Esophagus squamous epithelium (tissue), 5 donors: ENCODE data around the gene CTNS. TPM values are rescaled to one million over a fixed set of nuclear protein-coding genes. Genes with fewer than 3 reads are reported as not detected.

ENCODE experiments used
- DNase-seq: peaks from one replicate; lab custom pipeline; 2025; lab: John Stamatoyannopoulos, UW
- H3K27ac ChIP-seq, 4 donors: fragments of 200-600 bp; sonication (generic); one replicate each; pipeline ENCODE4 v1.5.1; 2016 to 2019; ENCODE audit warnings: mild to moderate bottlenecking in 1 of 4
- H3K27me3 ChIP-seq, 4 donors: fragments of 200-600 bp; sonication (generic); 1 replicate in 3 of 4; 2 replicates in 1 of 4; pipeline versions ENCODE4 v1.5.1 to v1.6.0; 2017 to 2021; ENCODE audit warnings: antibody characterized with exemption in 1 of 4
- H3K36me3 ChIP-seq, 3 donors: fragments of 200-600 bp; sonication (generic); one replicate each; pipeline ENCODE4 v1.5.1; 2016 to 2019
- H3K4me1 ChIP-seq, 3 donors: fragments of 200-600 bp; sonication (generic); one replicate each; pipeline ENCODE4 v1.5.1; 2017 to 2019
- H3K4me3 ChIP-seq, 4 donors: fragments of 200-600 bp; sonication (generic); 1 replicate in 3 of 4; 2 replicates in 1 of 4; pipeline ENCODE4 v1.5.1; 2016 to 2019; ENCODE audit warnings: mild to moderate bottlenecking in 2 of 4, moderate library complexity in 1 of 4
- H3K9me3 ChIP-seq, 3 donors: fragments of 200-600 bp; sonication (generic); one replicate each; pipeline ENCODE4 v1.5.1; 2016 to 2019
- CTCF ChIP-seq, 6 experiments: fragments of 450-650 bp in 4 of 6; fragments of 200-600 bp in 2 of 6; sonication (generic) in 2 of 6; IDR thresholded peaks; one replicate each; pipeline ENCODE4 v1.5.1; 2016 to 2019; ENCODE audit warnings: antibody characterized with exemption in 6 of 6, mild to moderate bottlenecking in 4 of 6, moderate library complexity in 4 of 6
- POLR2A ChIP-seq, 4 donors: fragments of 450-650 bp; IDR thresholded peaks; one replicate each; pipeline ENCODE4 v1.6.1; 2017; ENCODE audit warnings: antibody characterized with exemption in 4 of 4, mild to moderate bottlenecking in 4 of 4, moderate library complexity in 3 of 4
- WGBS, 2 donors: methylation state at CpG; one replicate each; pipeline ENCODE4 v1.1.5; 2018; 5-methylcytosine and 5-hydroxymethylcytosine counted together
- intact Hi-C: fragments of 100-400 bp; cut with DNase I; formaldehyde crosslinking; loops from one replicate; pipeline ENCODE4 v1.15.0; 2022
- total RNA-seq, 4 donors: library from RNA; depleted of rRNA; stranded (reverse); fragments of >200 nt; gene quantifications; one replicate each; pipeline ENCODE4 v1.1.0, GENCODE V29; 2016
- donor health status: DM: yes; HTN: yes; CAD: no.

Gene CTNS
- total RNA-seq, 4 donors from 2014 or later: 5.9 to 14.3 (median 9.8) TPM

- Histone ChIP-seq H3K4me1 (peaks cover 0 to 12% (median 0%) of the 10 kb centered on the region in 3 donors), H3K36me3 (no peaks in the 10 kb centered on the region), H3K9me3 (no peaks in the 10 kb centered on the region), H3K27me3 (peaks cover 0 to 49% (median 0%) of the 10 kb centered on the region in 4 donors), H3K27ac (no peak overlapping the region), H3K4me3 (no peak overlapping the region)
- TF ChIP-seq POLR2A (IDR thresholded peaks at IDR 0.05): no peak
- TF ChIP-seq CTCF (IDR thresholded peaks at IDR 0.05): no peak
- WGBS, 2 donors: 17 to 22% methylated on average over 1 to 5 of the region's 13 CpGs
- DNase-seq: no peak
- intact Hi-C loops: no loop called here
Observed at GRCh38 chr17:3685174-3685573, 48.6 kb downstream of the CTNS start.

- intact Hi-C loops: no loop called here
- 70% methylated on average over 2 of the region's 19 CpGs; no CpG with 5 or more reads in 1 of the 2 donors for WGBS, 2 donors
- no peak overlapping the region for H3K4me3 ChIP-seq
- TF ChIP-seq POLR2A (IDR thresholded peaks at IDR 0.05): no peak
- no peak for TF ChIP-seq CTCF (IDR thresholded peaks at IDR 0.05)
- DNase-seq: no peak
- H3K36me3 ChIP-seq: no peaks in the 10 kb centered on the region
- H3K4me1 ChIP-seq: peaks cover 0 to 8% (median 0%) of the 10 kb centered on the region in 3 donors
- H3K9me3 ChIP-seq: no peaks in the 10 kb centered on the region
- no peak overlapping the region for H3K27ac ChIP-seq
- peaks cover 0 to 55% (median 0%) of the 10 kb centered on the region in 4 donors for H3K27me3 ChIP-seq
Observed at GRCh38 chr17:3688027-3688553, 51.5 kb downstream of the CTNS start.

GRCh38 chr17:3688852-3689261 is 52.3 kb downstream of the CTNS start:
- intact Hi-C loops: no loop called here
- no peak for DNase-seq
- Histone ChIP-seq H3K4me1 (peaks cover 0 to 6% (median 0%) of the 10 kb centered on the region in 3 donors), H3K4me3 (no peak overlapping the region), H3K27ac (no peak overlapping the region), H3K9me3 (no peaks in the 10 kb centered on the region), H3K36me3 (no peaks in the 10 kb centered on the region), H3K27me3 (peaks cover 0 to 55% (median 0%) of the 10 kb centered on the region in 4 donors)
- 50 to 75% methylated on average over 1 to 5 of the region's 14 CpGs for WGBS, 2 donors
- no peak for TF ChIP-seq POLR2A (IDR thresholded peaks at IDR 0.05)
- TF ChIP-seq CTCF (IDR thresholded peaks at IDR 0.05): no peak

- no peak for TF ChIP-seq POLR2A (IDR thresholded peaks at IDR 0.05)
- TF ChIP-seq CTCF (IDR thresholded peaks at IDR 0.05): no peak
- intact Hi-C loops: no loop called here
Observed at GRCh38 chr17:3689262-3690093, 52.9 kb downstream of the CTNS start.

More at GRCh38 chr17:3689262-3690093, 52.9 kb downstream of the CTNS start:
- whole genome bisulfite sequencing, 2 donors: 71 to 86% methylated on average over 4 to 22 of the region's 44 CpGs
- H3K4me1 ChIP-seq: peaks cover 0 to 7% (median 0%) of the 10 kb centered on the region in 3 donors
- H3K36me3 ChIP-seq: no peaks in the 10 kb centered on the region
- no peak for DNase-seq
- H3K9me3 ChIP-seq: no peaks in the 10 kb centered on the region
- no peak overlapping the region for H3K27ac ChIP-seq
- H3K27me3 ChIP-seq: peaks cover 0 to 55% (median 0%) of the 10 kb centered on the region in 4 donors
- no peak overlapping the region for H3K4me3 ChIP-seq
